Measurements from ENCODE around the gene SYTL2. TPM values are rescaled to one million over a fixed set of nuclear protein-coding genes. Genes with fewer than 3 reads are reported as not detected.
A peak's percentile ranks its signal among the peaks of the same experiment; 100 is the strongest.

The SYTL2 gene
- polyA plus RNA-seq, 1 donor from 2014 or later, result 2.3 TPM

DNA sequence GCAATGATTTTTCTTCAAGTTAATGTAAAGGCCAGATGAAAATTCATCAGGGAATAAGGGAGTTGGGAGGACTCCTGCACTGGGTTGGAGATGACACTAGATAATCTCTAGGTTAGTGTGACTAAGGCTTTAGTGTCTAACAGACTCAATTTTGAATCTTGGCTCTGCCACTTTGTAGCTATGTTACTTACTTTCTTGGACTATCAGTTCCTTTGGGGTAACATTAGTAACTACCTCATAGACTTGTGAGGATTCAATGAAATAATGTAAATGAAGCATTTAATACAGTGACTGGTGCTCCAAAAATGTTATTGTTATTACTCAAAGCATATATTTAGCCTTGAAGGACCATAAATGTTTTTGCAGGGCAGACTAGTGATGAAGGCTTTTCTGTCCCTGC is 115.4 kb downstream of the SYTL2 start:
- no peaks in the 10 kb centered on the region for H3F3A ChIP-seq (ENCODE audit: insufficient read depth, low read length, poor library complexity, severe bottlenecking)
- H3K9ac ChIP-seq (ENCODE audit: low read length), result no peak overlapping the region
- no peaks in the 10 kb centered on the region for H4K20me1 ChIP-seq (ENCODE audit: insufficient read depth)
- no peaks in the 10 kb centered on the region for H3K27me3 ChIP-seq (ENCODE audit: insufficient read depth, low read depth, low read length)
- H3K4me2 ChIP-seq (ENCODE audit: low read length), result no peak overlapping the region
- H3K79me2 ChIP-seq (replicated peaks; ENCODE audit: insufficient read depth, low read length), result no peaks in the 10 kb centered on the region
- H3K9me3 ChIP-seq (ENCODE audit: low read length), result no peaks in the 10 kb centered on the region
- no peak overlapping the region for H2AFZ ChIP-seq (ENCODE audit: low read depth, low read length)
- H3K27ac ChIP-seq (ENCODE audit: low read length), result no peak overlapping the region
- TF ChIP-seq TAF1 (IDR thresholded peaks at IDR 0.05; ENCODE audit: low read depth) (no peak), EZH2 (IDR thresholded peaks at IDR 0.05; ENCODE audit: borderline replicate concordance, insufficient read depth, low read length, poor library complexity, severe bottlenecking) (no peak), RAD21 (conservative IDR thresholded peaks at IDR 0.05) (no peak)
- TF ChIP-seq, protein P1, sequence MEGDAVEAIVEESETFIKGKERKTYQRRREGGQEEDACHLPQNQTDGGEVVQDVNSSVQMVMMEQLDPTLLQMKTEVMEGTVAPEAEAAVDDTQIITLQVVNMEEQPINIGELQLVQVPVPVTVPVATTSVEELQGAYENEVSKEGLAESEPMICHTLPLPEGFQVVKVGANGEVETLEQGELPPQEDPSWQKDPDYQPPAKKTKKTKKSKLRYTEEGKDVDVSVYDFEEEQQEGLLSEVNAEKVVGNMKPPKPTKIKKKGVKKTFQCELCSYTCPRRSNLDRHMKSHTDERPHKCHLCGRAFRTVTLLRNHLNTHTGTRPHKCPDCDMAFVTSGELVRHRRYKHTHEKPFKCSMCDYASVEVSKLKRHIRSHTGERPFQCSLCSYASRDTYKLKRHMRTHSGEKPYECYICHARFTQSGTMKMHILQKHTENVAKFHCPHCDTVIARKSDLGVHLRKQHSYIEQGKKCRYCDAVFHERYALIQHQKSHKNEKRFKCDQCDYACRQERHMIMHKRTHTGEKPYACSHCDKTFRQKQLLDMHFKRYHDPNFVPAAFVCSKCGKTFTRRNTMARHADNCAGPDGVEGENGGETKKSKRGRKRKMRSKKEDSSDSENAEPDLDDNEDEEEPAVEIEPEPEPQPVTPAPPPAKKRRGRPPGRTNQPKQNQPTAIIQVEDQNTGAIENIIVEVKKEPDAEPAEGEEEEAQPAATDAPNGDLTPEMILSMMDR (IDR thresholded peaks at IDR 0.05; ENCODE audit: poor library complexity, severe bottlenecking), result no peak
- H3K4me3 ChIP-seq (ENCODE audit: low read length), result no peak overlapping the region
- H3K36me3 ChIP-seq (ENCODE audit: insufficient read depth, low read length), result no peaks in the 10 kb centered on the region
- H3K9me2 ChIP-seq (ENCODE audit: insufficient read depth, low read length), result no peaks in the 10 kb centered on the region

DNA sequence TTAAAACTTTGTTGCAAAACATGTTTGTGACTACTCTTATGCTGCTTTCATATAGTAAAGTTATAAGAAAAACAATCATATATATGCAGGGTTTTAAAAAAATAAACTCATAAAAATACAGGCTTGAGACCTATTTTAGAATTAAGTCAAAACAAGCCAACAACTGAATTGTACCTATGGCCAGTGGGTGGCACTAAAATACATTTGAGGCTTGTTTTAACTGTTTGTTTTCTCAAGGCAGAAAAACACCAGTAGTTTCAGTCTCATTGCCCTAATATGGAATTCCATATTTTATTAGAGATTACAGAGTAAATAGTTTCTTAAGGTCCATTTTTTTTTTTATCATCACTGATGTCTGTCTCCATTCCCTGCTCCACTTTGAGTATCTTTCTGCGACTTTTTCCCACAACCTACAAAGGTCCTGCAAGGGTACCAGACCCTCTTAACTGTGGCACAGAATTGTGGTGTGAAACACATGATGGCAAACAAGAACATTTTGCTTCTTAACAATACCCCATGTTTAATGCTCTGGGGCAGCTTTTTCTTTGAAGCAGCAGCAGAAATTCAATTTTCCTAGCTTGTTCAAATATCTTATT is 116.5 kb downstream of the SYTL2 start:
- Histone ChIP-seq H3K9ac (ENCODE audit: low read length) (no peak overlapping the region), H3K9me3 (ENCODE audit: low read length) (no peaks in the 10 kb centered on the region), H3K27ac (ENCODE audit: low read length) (no peak overlapping the region)

DNA sequence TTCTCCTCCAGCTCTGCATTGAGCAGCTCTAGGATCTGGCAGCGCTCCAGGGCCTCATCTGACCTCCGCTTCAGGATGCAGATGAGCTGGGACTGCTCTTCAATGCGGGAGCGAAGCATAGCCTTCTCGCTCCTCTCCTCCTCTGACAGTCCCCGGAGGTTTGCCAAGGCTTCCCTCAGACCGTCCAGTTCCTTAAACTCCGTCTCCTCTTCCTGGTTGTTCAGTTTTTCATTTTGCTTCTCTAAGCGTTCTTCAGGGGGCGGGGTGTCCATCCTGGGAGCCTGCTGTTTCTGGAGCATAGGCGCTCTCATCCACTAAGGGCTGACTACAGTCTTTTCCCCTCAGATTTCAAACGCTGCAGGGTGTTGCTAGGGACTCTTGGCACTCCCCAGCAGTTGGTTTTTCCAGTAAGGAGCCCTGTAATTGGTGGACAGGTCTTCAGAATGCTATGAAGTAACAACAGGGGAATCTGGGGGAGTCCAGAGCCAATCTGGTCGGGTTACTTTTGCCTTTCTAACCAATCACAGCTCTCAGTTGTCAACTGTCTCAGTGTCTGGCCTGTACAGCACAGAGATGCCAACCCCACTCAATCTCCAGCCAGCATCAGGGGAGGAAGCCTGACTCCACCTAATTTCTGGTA is 125.0 kb downstream of the SYTL2 start, which contains the start of gene CCDC89:
Gene CCDC89 (minus strand): TSS at position 376 of the 640 bp plus-strand sequence. CDS start 65 bp downstream, at position 311.
- Histone ChIP-seq H3K9me3 (ENCODE audit: low read length) (no peaks in the 10 kb centered on the region), H3K4me2 (ENCODE audit: low read length) (no peak within 1 kb of the TSS), H3K27me3 (ENCODE audit: insufficient read depth, low read depth, low read length) (no peaks in the 10 kb centered on the region), H2AFZ (ENCODE audit: low read depth, low read length) (no peak within 1 kb of the TSS), H3K9me2 (ENCODE audit: insufficient read depth, low read length) (no peaks in the 10 kb centered on the region), H3K9ac (ENCODE audit: low read length) (no peak within 1 kb of the TSS), H3K4me3 (ENCODE audit: low read length) (no peak within 1 kb of the TSS), H3K36me3 (ENCODE audit: insufficient read depth, low read length) (no peaks in the 10 kb centered on the region), H3K79me2 (replicated peaks; ENCODE audit: insufficient read depth, low read length) (no peaks in the 10 kb centered on the region), H3F3A (ENCODE audit: insufficient read depth, low read length, poor library complexity, severe bottlenecking) (no peaks in the 10 kb centered on the region), H4K20me1 (ENCODE audit: insufficient read depth) (no peaks in the 10 kb centered on the region), H3K27ac (ENCODE audit: low read length) (no peak within 1 kb of the TSS)
- TF ChIP-seq, protein P2, sequence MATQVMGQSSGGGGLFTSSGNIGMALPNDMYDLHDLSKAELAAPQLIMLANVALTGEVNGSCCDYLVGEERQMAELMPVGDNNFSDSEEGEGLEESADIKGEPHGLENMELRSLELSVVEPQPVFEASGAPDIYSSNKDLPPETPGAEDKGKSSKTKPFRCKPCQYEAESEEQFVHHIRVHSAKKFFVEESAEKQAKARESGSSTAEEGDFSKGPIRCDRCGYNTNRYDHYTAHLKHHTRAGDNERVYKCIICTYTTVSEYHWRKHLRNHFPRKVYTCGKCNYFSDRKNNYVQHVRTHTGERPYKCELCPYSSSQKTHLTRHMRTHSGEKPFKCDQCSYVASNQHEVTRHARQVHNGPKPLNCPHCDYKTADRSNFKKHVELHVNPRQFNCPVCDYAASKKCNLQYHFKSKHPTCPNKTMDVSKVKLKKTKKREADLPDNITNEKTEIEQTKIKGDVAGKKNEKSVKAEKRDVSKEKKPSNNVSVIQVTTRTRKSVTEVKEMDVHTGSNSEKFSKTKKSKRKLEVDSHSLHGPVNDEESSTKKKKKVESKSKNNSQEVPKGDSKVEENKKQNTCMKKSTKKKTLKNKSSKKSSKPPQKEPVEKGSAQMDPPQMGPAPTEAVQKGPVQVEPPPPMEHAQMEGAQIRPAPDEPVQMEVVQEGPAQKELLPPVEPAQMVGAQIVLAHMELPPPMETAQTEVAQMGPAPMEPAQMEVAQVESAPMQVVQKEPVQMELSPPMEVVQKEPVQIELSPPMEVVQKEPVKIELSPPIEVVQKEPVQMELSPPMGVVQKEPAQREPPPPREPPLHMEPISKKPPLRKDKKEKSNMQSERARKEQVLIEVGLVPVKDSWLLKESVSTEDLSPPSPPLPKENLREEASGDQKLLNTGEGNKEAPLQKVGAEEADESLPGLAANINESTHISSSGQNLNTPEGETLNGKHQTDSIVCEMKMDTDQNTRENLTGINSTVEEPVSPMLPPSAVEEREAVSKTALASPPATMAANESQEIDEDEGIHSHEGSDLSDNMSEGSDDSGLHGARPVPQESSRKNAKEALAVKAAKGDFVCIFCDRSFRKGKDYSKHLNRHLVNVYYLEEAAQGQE (IDR thresholded peaks at IDR 0.05; ENCODE audit: borderline replicate concordance), result no peak
- TF ChIP-seq MXI1 (conservative IDR thresholded peaks at IDR 0.05; ENCODE audit: poor library complexity, severe bottlenecking), result no peak
- no peak for TF ChIP-seq SMC3 (conservative IDR thresholded peaks at IDR 0.05; ENCODE audit: poor library complexity)
- no peak for TF ChIP-seq EZH2 (IDR thresholded peaks at IDR 0.05; ENCODE audit: borderline replicate concordance, insufficient read depth, low read length, poor library complexity, severe bottlenecking)
- no peak for TF ChIP-seq EP300 (conservative IDR thresholded peaks at IDR 0.05; ENCODE audit: poor library complexity, severe bottlenecking)
- TF ChIP-seq, protein P1 (IDR thresholded peaks at IDR 0.05; ENCODE audit: poor library complexity, severe bottlenecking), result no peak
- no peak for TF ChIP-seq RAD21 (conservative IDR thresholded peaks at IDR 0.05)

More for the DNA sequence above, 116.5 kb downstream of the SYTL2 start:
- Histone ChIP-seq H3K27me3 (ENCODE audit: insufficient read depth, low read depth, low read length) (no peaks in the 10 kb centered on the region), H3K36me3 (ENCODE audit: insufficient read depth, low read length) (no peaks in the 10 kb centered on the region), H3K4me3 (ENCODE audit: low read length) (no peak overlapping the region), H3K79me2 (replicated peaks; ENCODE audit: insufficient read depth, low read length) (no peaks in the 10 kb centered on the region), H4K20me1 (ENCODE audit: insufficient read depth) (no peaks in the 10 kb centered on the region), H2AFZ (ENCODE audit: low read depth, low read length) (no peak overlapping the region), H3F3A (ENCODE audit: insufficient read depth, low read length, poor library complexity, severe bottlenecking) (no peaks in the 10 kb centered on the region), H3K4me2 (ENCODE audit: low read length) (no peak overlapping the region), H3K9me2 (ENCODE audit: insufficient read depth, low read length) (no peaks in the 10 kb centered on the region)
- peak; percentile 61 for TF ChIP-seq SMC3 (conservative IDR thresholded peaks at IDR 0.05; ENCODE audit: poor library complexity)
- TF ChIP-seq MXI1 (conservative IDR thresholded peaks at IDR 0.05; ENCODE audit: poor library complexity, severe bottlenecking), result no peak
- TF ChIP-seq RAD21 (conservative IDR thresholded peaks at IDR 0.05), result peak; percentile 62
- TF ChIP-seq, protein P1 (IDR thresholded peaks at IDR 0.05; ENCODE audit: poor library complexity, severe bottlenecking), result peak; percentile 60
- no peak for TF ChIP-seq EP300 (conservative IDR thresholded peaks at IDR 0.05; ENCODE audit: poor library complexity, severe bottlenecking)

Data from neural cell (in vitro differentiated cells).